Measurements from ENCODE around the gene PLEKHG2. TPM values are rescaled to one million over a fixed set of nuclear protein-coding genes. Genes with fewer than 3 reads are reported as not detected.
"Not testable (repeated sequence)": the region's sequence is repeated elsewhere in the genome, so short reads cannot be mapped to it uniquely, and the experiment has no call there.

The PLEKHG2 gene
- total RNA-seq, 3 donors from 2014 or later (not counting 1 experiment from before 2014, with no cell fraction given) = 70.2 to 129 (median 80.7) TPM

DNA sequence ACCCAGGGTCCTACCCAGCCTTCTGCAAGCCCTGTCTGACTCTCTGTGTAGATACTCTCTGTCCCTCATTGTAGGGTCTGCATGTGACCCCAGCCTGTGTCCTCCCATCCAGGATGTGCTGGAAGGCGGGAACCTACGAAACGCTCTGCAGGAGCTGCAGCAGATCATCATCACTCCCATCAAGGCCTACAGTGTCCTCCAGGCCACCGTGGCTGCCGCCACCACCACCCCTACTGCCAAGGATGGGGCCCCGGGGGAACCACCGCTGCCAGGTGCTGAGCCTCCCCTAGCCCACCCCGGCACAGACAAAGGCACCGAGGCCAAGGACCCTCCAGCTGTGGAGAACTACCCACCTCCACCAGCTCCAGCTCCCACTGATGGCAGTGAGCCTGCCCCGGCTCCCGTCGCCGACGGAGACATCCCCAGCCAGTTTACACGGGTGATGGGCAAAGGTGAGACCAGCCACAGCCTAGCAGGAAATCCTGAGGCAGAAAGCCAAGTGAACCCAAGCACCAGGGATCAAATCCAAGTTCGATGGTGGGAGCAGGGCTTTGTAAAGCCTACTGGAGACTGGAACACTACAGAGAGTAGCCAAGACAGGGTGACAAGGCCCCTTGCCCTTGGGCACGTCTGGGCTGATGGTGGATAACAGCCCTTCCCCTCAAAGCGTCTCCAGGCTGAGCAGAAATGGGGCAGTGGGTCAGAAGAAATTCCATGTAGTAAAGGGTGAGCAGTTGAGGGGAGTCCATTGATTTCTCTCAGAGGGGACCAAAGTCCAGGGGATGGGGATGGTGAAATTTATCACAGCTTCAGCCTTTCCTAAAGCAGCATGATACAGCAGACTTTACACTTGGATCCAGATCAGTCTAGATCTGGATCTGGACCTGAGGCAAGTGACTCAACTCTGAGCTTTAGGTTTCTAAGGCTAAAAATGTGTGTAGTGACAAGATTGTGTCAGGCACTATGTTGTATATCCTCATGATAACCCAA is 34.8 kb upstream of the PLEKHG2 start:
- peaks cover 0 to 6% of the 10 kb centered on the region in 2 donors for H3K4me1 Mint-ChIP-seq
- no peaks in the 10 kb centered on the region for H3K4me1 ChIP-seq (ENCODE audit: control insufficient read depth, insufficient read depth, low read length)

GRCh38 chr19:39379366-39379765 is 33.1 kb upstream of the PLEKHG2 start:
- intact Hi-C loops (cut with micrococcal nuclease); H3K27me3 ChIP-seq (ENCODE audit: control insufficient read depth, insufficient read depth, low read length); H3K4me3 Mint-ChIP-seq; H3K4me1 Mint-ChIP-seq; H3K9me3 ChIP-seq (ENCODE audit: control insufficient read depth, insufficient read depth, low read length); H3K9me3 Mint-ChIP-seq; H3K4me3 ChIP-seq (ENCODE audit: low read length); ATAC-seq; H3K4me1 ChIP-seq (ENCODE audit: control insufficient read depth, insufficient read depth, low read length); H3K27me3 Mint-ChIP-seq (ENCODE audit: low read depth in 2 of 2); DNase-seq; H3K27ac ChIP-seq (ENCODE audit: low read length): not testable (repeated sequence)
- peak overlapping the region in 1 of 2 donors; percentile 18 for H3K27ac Mint-ChIP-seq
- peaks cover 15% of the 10 kb centered on the region for H3K36me3 Mint-ChIP-seq
- peaks cover 82% of the 10 kb centered on the region for H3K36me3 ChIP-seq (ENCODE audit: control insufficient read depth, insufficient read depth, low read length)
- WGBS (ENCODE audit: insufficient coverage) = 100% methylated on average over 4 of the region's 4 CpGs

More for the DNA sequence above, 34.8 kb upstream of the PLEKHG2 start:
- Histone ChIP-seq H3K36me3 (ENCODE audit: control insufficient read depth, insufficient read depth, low read length) (peaks cover 71% of the 10 kb centered on the region), H3K27ac (ENCODE audit: low read length) (no peak overlapping the region), H3K4me3 (ENCODE audit: low read length) (no peak overlapping the region), H3K27me3 (ENCODE audit: control insufficient read depth, insufficient read depth, low read length) (no peaks in the 10 kb centered on the region), H3K9me3 (ENCODE audit: control insufficient read depth, insufficient read depth, low read length) (no peaks in the 10 kb centered on the region)
- Mint-ChIP-seq H3K9me3 (no peaks in the 10 kb centered on the region), H3K4me3 (no peak overlapping the region), H3K27ac (no peak overlapping the region), H3K36me3 (peaks cover 15% of the 10 kb centered on the region), H3K27me3 (ENCODE audit: low read depth in 2 of 2) (no peaks in the 10 kb centered on the region)
- ATAC-seq = no peak
- WGBS (ENCODE audit: insufficient coverage) = 96% methylated on average over 18 of the region's 18 CpGs
- no peak for TF ChIP-seq CTCF (IDR thresholded peaks at IDR 0.05)
- intact Hi-C loops (cut with micrococcal nuclease) = no loop called here
- no peak for DNase-seq

DNA sequence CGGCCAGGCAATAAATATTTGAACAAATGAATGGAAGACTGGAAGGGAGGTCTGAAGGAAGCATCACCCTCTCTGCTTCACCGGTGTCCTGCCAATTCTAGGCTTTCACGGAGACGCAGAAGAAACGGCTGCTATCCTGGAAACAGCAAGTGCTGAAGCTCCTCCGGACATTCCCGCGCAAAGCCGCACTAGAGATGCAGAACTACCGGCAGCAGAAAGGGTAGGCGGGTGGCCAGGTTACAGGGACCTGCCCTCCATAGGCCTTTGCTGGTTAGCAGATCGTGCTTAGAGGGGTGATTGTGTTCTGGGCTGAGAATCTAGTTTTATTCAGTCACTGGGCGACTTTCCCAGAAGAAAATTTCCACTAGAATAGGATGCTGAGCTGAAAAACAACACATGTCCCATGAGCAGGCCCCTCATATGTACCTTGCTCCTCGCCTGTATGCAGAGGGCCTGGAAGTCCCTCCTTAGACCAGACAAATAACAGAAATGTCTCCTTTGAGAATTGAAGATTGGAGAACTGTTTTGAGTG is 32.5 kb upstream of the PLEKHG2 start:
- no peak overlapping the region for H3K4me3 Mint-ChIP-seq
- peaks cover 15% of the 10 kb centered on the region for H3K36me3 Mint-ChIP-seq
- Histone ChIP-seq H3K27ac (ENCODE audit: low read length) (no peak overlapping the region), H3K36me3 (ENCODE audit: control insufficient read depth, insufficient read depth, low read length) (peaks cover 81% of the 10 kb centered on the region), H3K9me3 (ENCODE audit: control insufficient read depth, insufficient read depth, low read length) (no peaks in the 10 kb centered on the region), H3K4me1 (ENCODE audit: control insufficient read depth, insufficient read depth, low read length) (no peaks in the 10 kb centered on the region), H3K27me3 (ENCODE audit: control insufficient read depth, insufficient read depth, low read length) (no peaks in the 10 kb centered on the region), H3K4me3 (ENCODE audit: low read length) (no peak overlapping the region)
- 98% methylated on average over 14 of the region's 14 CpGs for WGBS (ENCODE audit: insufficient coverage)
- H3K27me3 Mint-ChIP-seq (ENCODE audit: low read depth in 2 of 2) = no peaks in the 10 kb centered on the region
- H3K4me1 Mint-ChIP-seq = peaks cover 0 to 7% of the 10 kb centered on the region in 2 donors
- DNase-seq = no peak
- TF ChIP-seq CTCF (IDR thresholded peaks at IDR 0.05) = no peak
- no peaks in the 10 kb centered on the region for H3K9me3 Mint-ChIP-seq
- H3K27ac Mint-ChIP-seq = no peak overlapping the region
- no peak for ATAC-seq
- intact Hi-C loops (cut with micrococcal nuclease) = no loop called here

Data from natural killer cell (primary cell).